H9 (cell line): ENCODE data around the gene SLC51A. TPM values are rescaled to one million over a fixed set of nuclear protein-coding genes. Genes with fewer than 3 reads are reported as not detected.

Experiments used
- DNase-seq: peaks from one replicate; pipeline ENCODE4 v3.0.0-alpha.2; 2017
- H2AFZ ChIP-seq: one replicate; pipeline ENCODE4 v1.6.1; 2013; ENCODE audit warnings: mild to moderate bottlenecking, low read length, control low read depth, moderate library complexity
- H2AK5ac ChIP-seq: 2 replicates; pipeline ENCODE4 v1.6.1; 2013; ENCODE audit warnings: low read length, control low read depth, mixed read lengths; ENCODE audit not compliant: insufficient read length
- H2BK120ac ChIP-seq: one replicate; pipeline ENCODE4 v1.6.1; 2013; ENCODE audit warnings: low read depth, mild to moderate bottlenecking, low read length, control low read depth, inconsistent platforms; ENCODE audit not compliant: poor library complexity, severe bottlenecking
- H2BK12ac ChIP-seq: 2 replicates; pipeline ENCODE4 v1.6.1; 2013; ENCODE audit warnings: low read length, control low read depth, mixed read lengths, low read depth; ENCODE audit not compliant: insufficient read length
- H2BK15ac ChIP-seq: 2 replicates; pipeline ENCODE4 v1.6.1; 2013; ENCODE audit warnings: low read depth, low read length, control low read depth
- H2BK20ac ChIP-seq: one replicate; pipeline ENCODE4 v1.6.1; 2013; ENCODE audit warnings: low read depth, mild to moderate bottlenecking, low read length, control low read depth, inconsistent platforms; ENCODE audit not compliant: poor library complexity, severe bottlenecking
- H2BK5ac ChIP-seq: 2 replicates; pipeline ENCODE4 v1.6.1; 2013; ENCODE audit warnings: low read length, control low read depth, mixed read lengths; ENCODE audit not compliant: insufficient read length
- H3K14ac ChIP-seq: 2 replicates; pipeline ENCODE4 v1.6.1; 2013; ENCODE audit warnings: low read length, control low read depth; ENCODE audit not compliant: insufficient read depth
- H3K18ac ChIP-seq: 2 replicates; pipeline ENCODE4 v1.6.1; 2013; ENCODE audit warnings: low read depth, mild to moderate bottlenecking, mixed read lengths, low read length, control low read depth; ENCODE audit not compliant: insufficient read length
- H3K23ac ChIP-seq: 2 replicates; pipeline ENCODE4 v1.6.1; 2013; ENCODE audit warnings: low read length, control low read depth, mixed read lengths, low read depth; ENCODE audit not compliant: insufficient read length
- H3K23me2 ChIP-seq: 2 replicates; pipeline ENCODE4 v1.6.1; 2013; ENCODE audit warnings: low read depth, mild to moderate bottlenecking, mixed read lengths, low read length, control low read depth; ENCODE audit not compliant: insufficient read length, poor library complexity, severe bottlenecking
- H3K27ac ChIP-seq: 2 replicates; pipeline ENCODE4 v1.5.1; 2013; ENCODE audit warnings: low read length, control low read depth, mixed read lengths, low read depth; ENCODE audit not compliant: insufficient read length
- H3K27me3 ChIP-seq: 2 replicates; pipeline ENCODE4 v1.6.1; 2013; ENCODE audit warnings: low read length, control low read depth, inconsistent platforms; ENCODE audit not compliant: insufficient read depth
- H3K4ac ChIP-seq: 2 replicates; pipeline ENCODE4 v1.6.1; 2013; ENCODE audit warnings: low read depth, mild to moderate bottlenecking, control low read depth, inconsistent platforms, low read length, moderate library complexity
- H3K4me1 ChIP-seq: 2 replicates; pipeline ENCODE4 v1.6.1; 2013; ENCODE audit warnings: low read length, control low read depth, inconsistent platforms; ENCODE audit not compliant: insufficient read depth
- H3K4me2 ChIP-seq: 2 replicates; pipeline ENCODE4 v1.6.1; 2013; ENCODE audit warnings: low read length, control low read depth, mixed read lengths; ENCODE audit not compliant: insufficient read length, insufficient read depth
- H3K56ac ChIP-seq: 2 replicates; pipeline ENCODE4 v1.6.1; 2013; ENCODE audit warnings: low read depth, mild to moderate bottlenecking, mixed read lengths, low read length, control low read depth; ENCODE audit not compliant: insufficient read length
- H3K79me1 ChIP-seq: 2 replicates; pipeline ENCODE4 v1.6.1; 2013; ENCODE audit warnings: low read depth, mild to moderate bottlenecking, moderate library complexity, low read length, control low read depth, inconsistent platforms; ENCODE audit not compliant: insufficient read depth, poor library complexity, severe bottlenecking
- H3K79me2 ChIP-seq: 2 replicates; pipeline ENCODE4 v1.6.1; 2013; ENCODE audit warnings: low read length, control low read depth, inconsistent platforms; ENCODE audit not compliant: insufficient read depth
- H3K9ac ChIP-seq: 2 replicates; pipeline ENCODE4 v1.6.1; 2013; ENCODE audit warnings: low read length, control low read depth, mixed read lengths; ENCODE audit not compliant: insufficient read length; ENCODE audit errors: extremely low read depth
- H3K9me3 ChIP-seq: one replicate; pipeline ENCODE4 v1.6.1; 2013; ENCODE audit warnings: low read depth, low read length, inconsistent platforms; ENCODE audit not compliant: control insufficient read depth
- H3T11ph ChIP-seq: one replicate; pipeline ENCODE4 v1.6.1; 2013; ENCODE audit warnings: mild to moderate bottlenecking, low read length, control low read depth, inconsistent platforms
- H4K20me1 ChIP-seq: one replicate; pipeline ENCODE4 v1.6.1; 2013; ENCODE audit not compliant: control insufficient read depth, insufficient read length, insufficient read depth
- H4K5ac ChIP-seq: 2 replicates; pipeline ENCODE4 v1.6.1; 2013; ENCODE audit warnings: low read depth, mild to moderate bottlenecking, mixed read lengths, low read length, control low read depth; ENCODE audit not compliant: insufficient read length
- H4K8ac ChIP-seq: replicated peaks from 2 replicates; pipeline ENCODE4 v1.6.1; 2013; ENCODE audit warnings: low read length, control low read depth, mixed read lengths, low read depth; ENCODE audit not compliant: insufficient read length
- H4K91ac ChIP-seq: 2 replicates; pipeline ENCODE4 v1.6.1; 2013; ENCODE audit warnings: low read depth, mild to moderate bottlenecking, moderate library complexity, mixed read lengths, low read length, control low read depth; ENCODE audit not compliant: insufficient read length
- H3K27ac Mint-ChIP-seq, 3 experiments: 2 replicates in 2 of 3; 3 replicates in 1 of 3; pipeline ENCODE4 v1.8.0; 2020 to 2021; ENCODE audit warnings: mixed read lengths in 3 of 3, mild to moderate bottlenecking in 1 of 3, moderate library complexity in 1 of 3
- H3K27me3 Mint-ChIP-seq: 2 replicates; pipeline ENCODE4 v1.8.0; 2021; ENCODE audit warnings: low read depth, mild to moderate bottlenecking, moderate library complexity, mixed read lengths
- H3K36me3 Mint-ChIP-seq, 3 experiments: 2 replicates in 2 of 3; 3 replicates in 1 of 3; pipeline ENCODE4 v1.8.0; 2020 to 2021; ENCODE audit warnings: low read depth in 3 of 3, mixed read lengths in 3 of 3; ENCODE audit not compliant: insufficient read depth in 1 of 3
- H3K4me1 Mint-ChIP-seq, 2 experiments: 2 replicates each; pipeline ENCODE4 v1.8.0; 2020; ENCODE audit warnings: mixed read lengths in 2 of 2
- H3K4me3 Mint-ChIP-seq, 2 experiments: 2 replicates in 1 of 2; 3 replicates in 1 of 2; pipeline ENCODE4 v1.8.0; 2020 to 2021; ENCODE audit warnings: mild to moderate bottlenecking in 2 of 2, mixed read lengths in 2 of 2, moderate library complexity in 1 of 2
- H3K9me3 Mint-ChIP-seq, 2 experiments: 2 replicates in 1 of 2; 3 replicates in 1 of 2; pipeline ENCODE4 v1.8.0; 2020; ENCODE audit warnings: mild to moderate bottlenecking in 2 of 2, mixed read lengths in 2 of 2, moderate library complexity in 1 of 2
- CTCF ChIP-seq: fragments of 200-600 bp; sonication (generic); conservative IDR thresholded peaks from 3 replicates; pipeline ENCODE4 v1.8.0; 2021; ENCODE audit warnings: antibody characterized with exemption, mild to moderate bottlenecking
- WGBS: extraction: QIAGEN DNeasy Blood & Tissue Kit; methylation state at CpG from one replicate; pipeline ENCODE4 v1.1.7; 2013; ENCODE audit warnings: missing lambda C conversion rate, low lambda C conversion rate, mixed read lengths; ENCODE audit not compliant: insufficient read length; ENCODE audit errors: extremely low coverage; 5-methylcytosine and 5-hydroxymethylcytosine counted together
- total RNA-seq: library from RNA; stranded (reverse); gene quantifications from 2 replicates; pipeline ENCODE4 v1.2.1, GENCODE V29; 2021

Gene SLC51A
- total RNA-seq, 1 experiment from 2014 or later: 5.6 TPM

GRCh38 chr3:196272826-196273225, 56.5 kb downstream of the SLC51A start:
- no peak overlapping the region for H4K91ac ChIP-seq
- no peak overlapping the region for H4K5ac ChIP-seq
- H4K20me1 ChIP-seq: no peaks in the 10 kb centered on the region
- H3K27me3 ChIP-seq: no peaks in the 10 kb centered on the region
- no peak overlapping the region for H3T11ph ChIP-seq
- no peak overlapping the region for H2BK5ac ChIP-seq
- H3K79me1 ChIP-seq: peaks cover 3% of the 10 kb centered on the region
- H3K9me3 Mint-ChIP-seq: peaks cover 8 to 9% of the 10 kb centered on the region in 2 experiments; a peak in 4 of 5 replicates
- H3K23me2 ChIP-seq: no peaks in the 10 kb centered on the region
- no peak overlapping the region for H2BK12ac ChIP-seq
- H3K4me3 Mint-ChIP-seq: no peak overlapping the region
- no peak for TF ChIP-seq CTCF
- no peak overlapping the region for H3K56ac ChIP-seq
- no peak overlapping the region for H3K4ac ChIP-seq
- no peak overlapping the region for H3K14ac ChIP-seq
- H3K4me1 ChIP-seq: no peaks in the 10 kb centered on the region
- no peak overlapping the region for H2BK120ac ChIP-seq
- no peak overlapping the region for H3K4me2 ChIP-seq
- peaks cover 5 to 10% of the 10 kb centered on the region in 2 experiments; a peak in 3 of 4 replicates for H3K4me1 Mint-ChIP-seq
- no peak overlapping the region for H4K8ac ChIP-seq
- no peak overlapping the region for H3K9ac ChIP-seq
- WGBS: no CpG with 5 or more reads among the region's 14 CpGs
- H2BK20ac ChIP-seq: no peak overlapping the region
- H2AFZ ChIP-seq: no peak overlapping the region
- peaks cover 6% of the 10 kb centered on the region for H3K9me3 ChIP-seq
- H3K27ac ChIP-seq: no peak overlapping the region
- no peak overlapping the region for H3K18ac ChIP-seq
- DNase-seq: no peak
- H3K27me3 Mint-ChIP-seq: no peaks in the 10 kb centered on the region
- no peak overlapping the region for H2AK5ac ChIP-seq
- H3K27ac Mint-ChIP-seq: no peak overlapping the region; a peak in 1 of 7 replicates
- H3K23ac ChIP-seq: no peak overlapping the region
- no peaks in the 10 kb centered on the region; the same call in 1 of the 2 replicates for H3K79me2 ChIP-seq
- peaks cover 18 to 44% (median 27%) of the 10 kb centered on the region in 3 experiments; a peak in 6 of 7 replicates for H3K36me3 Mint-ChIP-seq
- H2BK15ac ChIP-seq: no peak overlapping the region
